SH-SY5Y (cell line): ENCODE measurements around the gene RRBP1.

Experiments used
- GATA2 ChIP-seq: IDR thresholded peaks from 2 replicates; pipeline ENCODE4 v1.6.1; 2011; ENCODE audit warnings: mild to moderate bottlenecking, low read depth, low read length
- GATA3 ChIP-seq: IDR thresholded peaks from 2 replicates; pipeline ENCODE4 v1.6.1; 2011; ENCODE audit warnings: low read depth, mild to moderate bottlenecking, low read length, moderate library complexity

- TF ChIP-seq GATA2 (no peak), GATA3 (no peak)
Measured at GRCh38 chr20:17584689-17585088, 97.4 kb downstream of the RRBP1 start.
